Forelimb muscle (tissue), 1 donor: Measurements from ENCODE around the gene BCL11A. TPM values are rescaled to one million over a fixed set of nuclear protein-coding genes. Genes with fewer than 3 reads are reported as not detected.
A peak's percentile ranks its signal among the peaks of the same experiment; 100 is the strongest.

Experiments
- DNase-seq: peaks from one replicate; pipeline ENCODE4 v3.0.0-alpha.2; 2013; ENCODE audit warnings: low read depth
- polyA plus RNA-seq: library from polyadenylated mRNA; unstranded; fragments of 120-200 nt; gene quantifications from one replicate; pipeline ENCODE4 v1.2.1, GENCODE V29; 2013; ENCODE audit not compliant: insufficient read length

Gene BCL11A
- polyA plus RNA-seq, 1 donor = 4.9 TPM

- DNase-seq = no peak
Measured at GRCh38 chr2:60466161-60466702, 87.2 kb downstream of the BCL11A start.

GRCh38 chr2:60465736-60466135 lies 87.7 kb downstream of the BCL11A start:
- no peak for DNase-seq

DNA sequence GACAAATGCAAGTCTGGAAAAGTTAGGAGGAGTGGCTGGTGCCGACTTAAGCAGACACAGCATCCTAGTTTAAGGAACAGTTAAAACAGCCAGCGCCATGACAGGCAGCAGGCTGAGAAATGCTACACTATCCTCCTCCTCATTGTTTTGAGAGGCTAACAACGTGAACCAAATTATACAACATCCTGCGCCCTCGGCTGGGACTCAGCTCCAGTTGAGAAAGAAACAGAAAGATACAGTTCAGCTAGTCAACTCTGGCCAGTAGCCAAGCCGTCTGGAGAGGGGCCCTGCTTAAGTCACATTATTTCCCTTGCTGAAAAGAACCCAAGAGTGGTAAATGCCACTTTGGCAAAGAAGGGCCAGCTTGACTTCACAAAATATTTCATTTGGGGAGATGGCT lies 90.2 kb downstream of the BCL11A start:
- DNase-seq = no peak

DNA sequence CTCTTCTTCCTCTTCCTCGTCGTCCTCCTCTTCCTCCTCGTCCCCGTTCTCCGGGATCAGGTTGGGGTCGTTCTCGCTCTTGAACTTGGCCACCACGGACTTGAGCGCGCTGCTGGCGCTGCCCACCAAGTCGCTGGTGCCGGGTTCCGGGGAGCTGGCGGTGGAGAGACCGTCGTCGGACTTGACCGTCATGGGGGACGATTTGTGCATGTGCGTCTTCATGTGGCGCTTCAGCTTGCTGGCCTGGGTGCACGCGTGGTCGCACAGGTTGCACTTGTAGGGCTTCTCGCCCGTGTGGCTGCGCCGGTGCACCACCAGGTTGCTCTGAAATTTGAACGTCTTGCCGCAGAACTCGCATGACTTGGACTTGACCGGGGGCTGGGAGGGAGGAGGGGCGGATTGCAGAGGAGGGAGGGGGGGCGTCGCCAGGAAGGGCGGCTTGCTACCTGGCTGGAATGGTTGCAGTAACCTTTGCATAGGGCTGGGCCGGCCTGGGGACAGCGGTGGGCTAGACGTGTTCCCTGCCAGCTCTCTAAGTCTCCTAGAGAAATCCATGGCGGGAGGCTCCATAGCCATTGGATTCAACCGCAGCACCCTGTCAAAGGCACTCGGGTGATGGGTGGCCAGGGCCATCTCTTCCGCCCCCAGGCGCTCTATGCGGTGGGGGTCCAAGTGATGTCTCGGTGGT lies 91.9 kb downstream of the BCL11A start:
- no peak for DNase-seq

DNA sequence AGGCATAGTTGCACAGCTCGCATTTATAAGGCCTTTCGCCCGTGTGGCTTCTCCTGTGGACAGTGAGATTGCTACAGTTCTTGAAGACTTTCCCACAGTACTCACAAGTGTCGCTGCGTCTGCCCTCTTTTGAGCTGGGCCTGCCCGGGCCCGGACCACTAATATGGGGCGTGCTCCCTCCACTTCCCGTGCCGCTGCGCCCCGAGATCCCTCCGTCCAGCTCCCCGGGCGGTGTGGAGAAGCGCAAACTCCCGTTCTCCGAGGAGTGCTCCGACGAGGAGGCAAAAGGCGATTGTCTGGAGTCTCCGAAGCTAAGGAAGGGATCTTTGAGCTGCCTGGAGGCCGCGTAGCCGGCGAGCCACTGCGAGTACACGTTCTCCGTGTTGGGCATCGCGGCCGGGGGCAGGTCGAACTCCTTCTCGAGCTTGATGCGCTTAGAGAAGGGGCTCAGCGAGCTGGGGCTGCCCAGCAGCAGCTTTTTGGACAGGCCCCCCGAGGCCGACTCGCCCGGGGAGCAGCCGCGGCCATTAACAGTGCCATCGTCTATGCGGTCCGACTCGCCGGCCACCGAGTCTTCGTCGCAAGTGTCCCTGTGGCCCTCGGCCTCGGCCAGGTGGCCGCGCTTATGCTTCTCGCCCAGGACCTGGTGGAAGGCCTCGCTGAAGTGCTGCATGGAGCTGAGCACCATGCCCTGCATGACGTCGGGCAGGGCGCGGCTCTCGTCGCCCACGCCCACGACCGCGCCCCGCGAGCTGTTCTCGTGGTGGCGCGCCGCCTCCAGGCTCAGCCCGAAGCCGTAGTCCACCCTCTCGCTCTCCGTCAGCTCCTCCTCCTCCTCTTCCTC lies 92.7 kb downstream of the BCL11A start:
- DNase-seq = no peak

GRCh38 chr2:60459851-60460250 lies 93.6 kb downstream of the BCL11A start:
- no peak for DNase-seq

DNA sequence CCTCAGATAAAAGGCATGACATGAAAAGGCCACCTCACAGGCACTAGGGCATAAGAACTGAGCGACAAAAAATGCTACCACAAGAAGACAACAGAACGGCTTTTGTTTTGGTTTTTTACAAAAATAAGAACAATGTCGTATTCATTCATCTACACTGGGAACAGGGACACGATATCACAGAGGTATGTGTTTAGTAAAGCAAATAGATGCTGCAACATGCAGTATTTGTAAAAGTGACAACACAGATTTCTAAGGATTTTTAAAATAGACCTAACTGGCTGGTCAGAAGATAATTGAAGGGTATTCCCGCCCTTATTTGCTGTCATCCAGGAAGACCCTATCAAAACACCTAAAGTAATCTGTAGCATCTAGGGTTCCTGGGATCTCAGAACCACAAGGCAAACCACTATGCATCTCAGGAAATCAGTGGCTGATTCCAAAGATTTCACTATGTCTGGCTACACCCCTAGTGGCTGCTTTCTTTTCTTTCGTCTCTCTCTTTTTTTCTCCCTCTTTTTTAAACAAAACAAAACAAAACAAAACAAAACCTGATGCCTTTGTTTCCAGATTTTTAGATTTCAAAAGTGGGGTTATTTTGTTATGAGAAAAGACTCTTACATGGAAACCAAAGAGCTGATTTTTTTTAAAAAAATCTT lies 97.2 kb downstream of the BCL11A start:
- no peak for DNase-seq

DNA sequence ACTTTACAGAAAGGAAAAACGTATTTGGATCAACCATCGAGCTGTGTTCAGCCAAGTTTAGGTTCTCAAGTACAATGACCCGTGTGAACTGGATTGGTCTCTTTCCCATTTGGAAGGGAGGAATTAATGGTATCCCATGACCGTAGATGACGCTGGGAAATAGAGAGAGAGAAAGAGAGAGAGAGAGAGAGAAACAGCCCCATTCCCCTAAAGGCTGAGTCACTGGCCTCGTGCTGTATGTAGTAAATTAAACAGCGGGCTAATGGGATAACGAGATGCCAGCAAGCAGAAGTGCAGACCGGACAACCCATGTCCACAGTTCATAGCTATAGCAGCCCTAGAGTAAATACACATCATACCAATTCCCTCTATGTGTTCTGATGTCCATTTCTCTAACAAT lies 99.6 kb downstream of the BCL11A start:
- no peak for DNase-seq

DNA sequence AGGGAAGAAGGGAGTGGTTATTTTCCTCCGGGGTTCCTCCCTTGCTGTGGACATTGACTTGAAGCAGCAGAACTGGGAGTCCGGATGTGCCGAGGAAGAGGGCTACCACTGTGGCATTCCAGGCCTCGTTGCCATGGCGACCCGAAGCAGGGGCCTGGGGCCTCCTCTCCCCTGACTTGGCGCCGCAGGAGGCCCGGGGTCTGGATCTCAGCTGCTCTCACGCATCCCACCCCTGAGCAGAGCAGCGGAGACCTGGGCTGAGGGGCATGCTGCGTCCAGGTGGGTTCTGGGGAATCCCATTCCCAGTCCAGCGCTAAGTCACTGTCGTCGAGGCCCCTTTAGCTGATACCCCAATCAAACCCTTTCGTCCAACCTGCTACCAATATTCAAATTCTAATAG lies 100.2 kb downstream of the BCL11A start:
- no peak for DNase-seq

DNA sequence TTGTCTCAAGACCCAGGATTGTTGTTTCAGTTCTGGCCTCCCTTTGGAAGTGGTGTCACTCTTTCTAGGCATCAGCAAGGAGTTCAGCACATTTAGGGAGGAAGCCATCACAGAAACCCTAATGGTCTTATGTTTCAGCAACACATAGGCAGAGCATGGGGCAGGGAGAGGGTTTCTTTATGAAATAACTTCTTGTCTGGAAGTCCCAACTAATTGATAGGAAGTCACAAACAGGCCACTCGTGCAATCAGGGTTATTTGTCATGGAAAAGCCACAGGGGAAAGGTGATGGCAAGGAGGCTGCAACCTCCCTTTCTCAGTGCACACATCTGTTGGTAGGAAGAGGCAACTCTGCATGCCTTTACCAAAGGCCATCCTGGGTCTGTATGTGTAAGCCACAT lies 103.0 kb downstream of the BCL11A start:
- DNase-seq = no peak

GRCh38 chr2:60447943-60448342 lies 105.5 kb downstream of the BCL11A start:
- DNase-seq = no peak

- no peak for DNase-seq
Measured at GRCh38 chr2:60446413-60447267, 106.8 kb downstream of the BCL11A start.

GRCh38 chr2:60445684-60446179 lies 107.7 kb downstream of the BCL11A start:
- no peak for DNase-seq

- no peak for DNase-seq
Measured at GRCh38 chr2:60442608-60443007, 110.8 kb downstream of the BCL11A start.

- DNase-seq = no peak
Measured at GRCh38 chr2:60441800-60442199, 111.7 kb downstream of the BCL11A start.

DNA sequence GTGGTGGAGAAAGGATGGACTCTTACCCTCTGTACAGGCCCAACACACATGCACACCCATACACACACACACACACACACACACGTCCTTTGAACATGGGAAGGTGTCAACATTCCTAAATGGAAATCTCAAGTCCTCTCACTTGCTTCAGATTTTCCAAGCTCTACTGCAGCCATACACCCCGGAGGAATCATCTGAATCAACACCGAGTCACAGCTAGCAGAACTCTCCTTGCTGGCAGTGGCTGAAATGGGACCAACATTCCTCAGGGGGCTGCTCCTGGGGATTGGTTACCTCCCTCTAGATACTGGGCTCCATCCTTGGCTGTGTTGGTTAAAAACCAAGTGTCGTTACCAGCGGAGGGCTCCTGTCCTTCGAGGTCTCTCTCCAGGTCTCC lies 112.7 kb downstream of the BCL11A start:
- no peak for DNase-seq

DNA sequence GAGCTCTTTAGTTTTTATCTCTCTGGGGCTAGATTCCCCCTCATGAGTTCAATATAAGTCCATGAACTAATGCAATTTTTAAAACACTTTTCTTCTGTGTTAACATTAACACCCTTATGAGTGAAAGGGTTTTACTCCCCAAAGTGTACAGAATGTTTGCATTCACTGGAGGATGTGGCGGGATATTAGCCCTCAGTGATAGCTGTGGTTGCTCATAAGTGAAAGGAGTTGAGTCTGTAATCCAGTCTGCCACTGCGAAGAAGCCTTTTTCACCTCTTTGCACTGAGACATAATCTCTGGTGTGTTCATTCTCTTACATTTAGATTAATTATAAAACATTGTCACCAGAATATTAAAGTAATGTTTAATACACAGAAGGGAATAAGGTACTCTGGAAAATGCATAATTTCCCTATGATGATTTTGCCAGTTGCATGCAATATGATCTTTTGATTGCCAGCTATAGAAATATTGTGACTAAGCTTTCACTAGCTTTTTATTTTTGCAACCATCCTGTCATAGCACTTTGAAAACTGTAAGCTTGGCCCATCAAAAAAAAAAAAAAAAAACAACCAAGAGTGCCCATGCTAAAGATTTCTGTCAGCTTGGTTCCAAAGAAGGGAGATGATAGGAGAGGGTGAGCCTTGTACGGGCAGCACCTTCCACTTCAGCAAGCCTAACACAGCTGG lies 113.2 kb downstream of the BCL11A start:
- no peak for DNase-seq

DNA sequence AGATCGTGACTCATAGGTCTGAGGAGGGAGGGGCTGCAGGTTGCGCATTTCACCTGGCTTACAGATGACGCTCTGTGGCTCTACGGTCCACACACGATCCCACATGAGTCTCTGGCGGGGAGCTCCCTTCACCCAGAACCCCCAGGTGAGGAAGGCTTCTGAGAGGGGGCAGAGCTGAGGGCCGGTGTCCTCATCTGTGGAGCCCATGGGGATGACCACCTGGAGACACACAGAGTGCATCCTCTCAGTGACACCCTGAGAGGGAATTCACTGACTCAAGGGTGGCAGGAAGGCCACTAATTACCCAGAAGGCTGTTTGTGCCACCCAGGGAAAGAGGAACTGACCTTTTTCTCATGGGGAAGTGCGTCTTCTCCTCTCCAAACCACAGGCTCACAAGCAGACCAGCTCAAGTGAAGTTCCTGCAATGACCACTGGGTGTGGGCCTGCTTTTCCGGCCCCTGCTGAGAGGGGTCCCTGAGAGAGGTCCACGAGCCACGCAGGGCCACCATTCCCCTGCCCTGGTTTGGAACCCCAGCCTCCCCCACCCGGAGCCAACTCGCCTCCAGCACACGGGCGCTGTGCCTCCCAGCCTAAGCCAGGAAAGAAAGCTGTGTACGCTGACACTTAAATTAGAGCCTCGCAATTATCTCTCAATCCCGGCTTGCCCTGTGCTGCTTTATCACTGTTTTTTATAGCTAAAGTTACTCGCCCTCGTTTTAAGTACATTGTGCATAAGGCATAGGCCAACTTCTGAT lies 114.1 kb downstream of the BCL11A start:
- DNase-seq = peak; percentile 29

DNA sequence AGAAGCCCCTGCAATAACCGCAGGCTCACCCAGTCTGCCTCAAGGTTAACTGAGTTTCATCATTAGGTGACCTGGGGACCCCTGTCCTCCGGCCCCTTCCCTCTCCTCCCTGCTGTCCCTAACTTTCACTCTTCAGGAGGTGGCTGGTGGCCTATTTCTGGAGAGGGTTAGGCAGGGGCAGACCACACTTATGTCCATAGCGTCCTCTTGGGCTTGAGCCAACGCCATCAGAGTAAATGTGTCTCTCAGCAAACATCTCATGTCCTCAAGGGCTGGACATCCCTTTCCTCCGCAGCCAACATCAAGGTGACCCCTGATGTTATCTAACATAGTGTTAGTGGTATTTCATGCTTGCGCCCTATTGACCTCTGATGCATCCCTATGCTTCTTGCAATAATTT lies 114.8 kb downstream of the BCL11A start:
- DNase-seq = no peak

DNA sequence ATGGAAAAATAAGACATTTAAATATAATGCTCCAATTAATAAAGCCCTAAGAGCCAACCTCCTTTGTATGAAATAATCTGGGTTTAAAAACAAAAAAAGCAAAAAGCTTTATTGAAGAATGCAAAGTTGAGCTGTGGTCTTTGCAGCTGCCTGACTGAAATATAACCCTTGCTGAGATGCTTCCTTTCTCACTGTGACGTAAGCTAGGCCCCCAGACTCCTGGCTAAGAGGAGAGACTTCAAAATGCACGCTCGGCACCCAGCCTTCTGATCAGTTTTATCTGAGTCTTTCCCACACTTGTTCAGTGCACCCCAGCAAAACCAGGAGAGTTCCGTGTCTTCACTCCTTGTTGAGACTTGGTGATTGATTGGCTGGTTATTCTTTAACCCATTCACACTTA lies 115.3 kb downstream of the BCL11A start:
- DNase-seq = no peak
